ENCODE data around the gene GALNT7.

GRCh38 chr4:173202395-173202794 lies 33.8 kb downstream of the GALNT7 start:
- no peak for TF ChIP-seq CTCF (IDR thresholded peaks at IDR 0.05; ENCODE audit: extremely low read depth in 1 of 2, insufficient read depth in 1 of 2, low read depth in 1 of 2, low read length in 2 of 2)
- no peak for TF ChIP-seq POLR2AphosphoS5 (IDR thresholded peaks at IDR 0.05; ENCODE audit: insufficient read depth, low read depth, low read length)
- no peak for TF ChIP-seq EZH2 (IDR thresholded peaks at IDR 0.05; ENCODE audit: borderline replicate concordance, low read depth, low read length, severe bottlenecking)
- TF ChIP-seq GATA2 (IDR thresholded peaks at IDR 0.05; ENCODE audit: insufficient read depth, insufficient read length, low read depth, low read length) = no peak
- TF ChIP-seq MAX (IDR thresholded peaks at IDR 0.05; ENCODE audit: insufficient read depth, insufficient read length) = no peak
- TF ChIP-seq FOS (IDR thresholded peaks at IDR 0.05; ENCODE audit: borderline replicate concordance, insufficient read depth, low read length) = no peak
- no peak for TF ChIP-seq POLR2A (IDR thresholded peaks at IDR 0.05; ENCODE audit: low read depth, low read length)
- TF ChIP-seq JUN (IDR thresholded peaks at IDR 0.05; ENCODE audit: borderline replicate concordance, insufficient read depth, insufficient read length, low read depth) = no peak

Data from endothelial cell of umbilical vein (primary cell).